NOMO-1 treated with dmso at 0.1 percent for 144 hours (cell line): ENCODE results near the gene NT5DC2.

Experiments
- DNase-seq: peaks from one replicate; lab custom pipeline; 2025; ENCODE audit not compliant: unreplicated experiment; lab: John Stamatoyannopoulos, UW

NT5DC2 gene

DNA sequence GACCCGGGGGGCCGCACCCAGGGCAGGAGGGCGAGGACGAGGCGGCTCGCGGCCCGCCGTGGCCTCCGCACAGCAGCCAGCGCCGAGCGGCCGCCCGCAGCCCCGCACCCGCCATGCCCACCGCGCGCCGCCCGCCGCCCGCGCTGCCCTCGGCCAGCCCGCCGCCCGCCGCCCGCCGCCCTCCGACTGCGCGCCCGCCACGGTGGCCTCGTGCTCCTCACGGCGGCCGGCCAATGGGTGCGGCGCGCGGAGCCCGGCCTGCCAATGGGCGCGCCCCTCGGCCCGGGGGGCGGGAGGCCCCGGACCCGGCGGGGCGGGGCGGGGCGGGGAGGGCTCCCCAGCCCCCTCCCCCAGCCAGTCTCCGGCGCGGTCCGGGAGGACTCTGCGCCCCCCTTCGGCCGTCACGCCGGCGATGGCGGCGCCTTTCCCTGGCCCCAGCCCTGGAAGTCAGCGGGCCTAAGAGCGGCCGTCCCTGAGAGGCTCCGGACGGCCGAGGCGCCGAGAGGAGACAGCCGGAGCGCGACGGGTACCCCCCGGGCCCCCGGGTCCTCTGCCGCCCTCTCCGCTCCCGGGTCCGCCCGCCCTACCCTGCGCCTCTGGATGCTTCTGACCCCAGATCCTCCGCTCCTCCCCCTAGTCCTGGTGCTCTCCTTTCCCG lies at the start of gene NT5DC2:
Gene NT5DC2, minus strand, starts transcription at position 235 of the 658 bp plus-strand sequence. Its CDS starts 120 bp downstream, at position 115.
- peak; percentile 63 for DNase-seq

DNA sequence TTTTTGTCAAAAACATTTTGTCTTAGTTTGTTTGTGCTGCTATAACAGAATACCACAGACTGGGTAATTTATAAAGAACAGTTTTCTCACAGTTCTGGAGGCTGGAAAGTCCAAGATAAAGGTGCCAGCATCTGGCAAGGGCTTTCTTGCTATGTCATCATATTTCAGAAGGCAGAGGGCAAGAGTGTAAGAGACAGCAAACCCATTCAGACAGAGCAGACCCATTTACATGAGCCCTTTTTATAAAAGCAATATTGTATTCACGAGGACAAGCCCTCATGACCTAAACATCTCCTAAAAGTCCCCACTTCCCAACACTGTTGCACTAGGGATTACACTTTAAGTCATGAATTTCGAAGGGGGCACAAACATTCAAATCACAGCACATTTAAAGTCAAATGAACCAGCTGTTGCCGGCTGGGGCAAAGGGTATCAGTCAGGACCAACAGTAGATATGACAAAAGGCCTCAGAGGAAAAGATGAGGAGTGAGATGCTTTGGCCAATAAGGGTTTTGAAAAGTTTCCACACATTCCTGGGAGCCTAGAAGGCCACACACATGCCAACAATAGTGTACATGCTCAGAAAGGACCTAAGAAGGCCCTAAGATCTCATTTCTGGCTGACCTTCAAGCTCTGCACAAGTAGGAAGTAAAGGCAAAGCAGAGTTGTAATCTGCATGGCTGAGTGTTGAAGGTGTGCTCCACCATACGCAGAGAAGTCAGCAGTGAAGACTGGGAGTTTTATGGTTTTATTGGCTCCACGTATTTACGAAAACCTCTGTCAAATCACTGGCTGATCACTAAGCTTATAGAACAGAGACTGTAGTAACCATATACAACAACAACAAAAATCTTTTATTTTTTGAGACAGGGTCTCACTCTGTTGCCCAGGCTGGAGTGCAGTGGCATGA lies 40.7 kb upstream of the NT5DC2 start:
- no peak for DNase-seq

GRCh38 chr3:52572221-52572620 lies 38.6 kb upstream of the NT5DC2 start:
- DNase-seq = no peak

GRCh38 chr3:52570076-52570475 lies 36.4 kb upstream of the NT5DC2 start:
- DNase-seq = no peak

GRCh38 chr3:52568069-52568468 lies 34.4 kb upstream of the NT5DC2 start:
- DNase-seq = no peak

- no peak for DNase-seq
Measured at GRCh38 chr3:52563984-52564383, 30.3 kb upstream of the NT5DC2 start.

DNA sequence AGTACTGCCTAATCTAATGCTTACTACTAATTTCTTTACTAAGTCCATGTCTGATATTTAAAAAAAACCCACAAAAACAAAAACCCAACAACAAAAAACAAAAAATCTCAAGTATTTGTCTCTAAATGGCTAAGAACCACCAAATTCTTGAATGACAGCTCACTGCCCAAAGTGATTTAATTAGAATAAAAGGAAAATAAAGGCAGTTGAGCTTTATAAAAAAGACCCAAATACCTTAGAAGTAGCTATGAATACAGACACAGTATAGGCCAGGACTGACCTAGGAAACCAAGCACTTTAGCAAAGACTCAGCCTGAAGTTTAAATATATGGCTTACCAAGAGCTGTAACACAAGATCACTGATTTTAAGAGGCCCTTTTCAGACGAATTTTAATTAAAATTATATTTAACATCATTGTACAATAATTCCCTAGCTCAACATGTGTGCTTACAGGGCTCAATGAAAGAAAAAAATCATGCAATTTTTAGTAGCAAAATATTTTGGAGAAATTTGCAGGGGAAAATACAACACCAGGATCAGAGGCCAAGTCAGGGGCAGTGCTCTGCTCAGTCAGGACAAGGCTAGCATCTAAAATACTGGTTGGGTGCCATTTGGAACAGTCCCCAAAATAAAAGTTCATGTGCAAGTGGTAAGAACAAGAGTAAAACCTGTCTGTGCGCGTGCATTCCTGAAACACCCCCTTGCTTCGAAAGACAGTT lies 27.5 kb upstream of the NT5DC2 start:
- DNase-seq = no peak

DNA sequence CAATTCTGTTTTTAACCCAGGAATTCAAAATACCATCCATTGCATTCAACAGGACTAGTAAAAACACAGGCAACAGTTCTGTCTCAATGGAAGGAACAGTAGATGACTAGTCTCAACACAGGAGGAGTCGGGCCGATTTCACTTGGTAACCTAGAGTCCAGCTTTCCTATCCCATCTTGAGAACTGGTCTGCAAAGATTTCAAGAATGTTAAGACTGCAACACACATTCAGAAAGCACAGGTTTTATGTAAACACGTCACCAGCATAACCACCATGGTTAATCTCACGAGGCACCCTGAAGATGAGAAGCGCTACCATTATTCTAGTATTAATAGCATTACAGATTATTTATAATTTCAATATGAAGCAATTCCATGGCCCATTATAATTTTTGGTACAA lies 24.8 kb upstream of the NT5DC2 start:
- DNase-seq = no peak

GRCh38 chr3:52557011-52557960 lies 23.6 kb upstream of the NT5DC2 start:
- DNase-seq = no peak

- no peak for DNase-seq
Measured at GRCh38 chr3:52555056-52555455, 21.4 kb upstream of the NT5DC2 start.

DNA sequence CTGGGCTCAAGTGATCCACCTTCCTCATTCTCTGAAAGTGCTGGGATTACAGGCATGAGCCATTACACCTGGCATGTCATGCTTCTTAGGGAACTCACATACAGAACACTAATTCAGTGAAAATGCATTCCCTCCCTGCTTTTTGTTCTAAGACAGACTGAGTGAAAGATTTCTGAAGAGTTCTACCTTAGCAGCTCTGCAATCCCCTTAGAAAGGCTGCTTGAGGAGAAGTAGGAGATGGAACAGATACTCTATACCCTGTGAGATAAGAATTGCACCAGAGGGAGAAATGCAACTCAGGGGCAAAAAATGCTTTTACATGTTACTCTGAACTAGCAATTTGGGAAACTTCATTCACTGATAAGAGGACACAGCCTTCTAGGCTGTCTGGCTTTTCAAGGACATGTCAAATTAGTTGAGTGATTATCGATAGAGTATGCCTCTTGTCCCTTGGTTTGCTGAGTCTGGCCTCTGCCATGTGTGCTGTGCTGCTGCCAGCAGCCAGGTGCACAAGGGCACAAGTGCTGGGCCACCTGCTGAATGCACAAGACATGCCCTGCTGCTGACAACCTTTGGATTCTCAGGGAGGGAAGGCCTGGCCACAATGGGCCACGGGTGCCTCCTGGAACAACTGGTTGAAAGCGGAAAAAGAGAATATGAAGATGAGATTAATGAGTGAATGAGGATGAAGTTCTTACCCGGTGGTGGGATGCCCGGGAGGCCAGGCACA lies 20.5 kb upstream of the NT5DC2 start:
- no peak for DNase-seq

DNA sequence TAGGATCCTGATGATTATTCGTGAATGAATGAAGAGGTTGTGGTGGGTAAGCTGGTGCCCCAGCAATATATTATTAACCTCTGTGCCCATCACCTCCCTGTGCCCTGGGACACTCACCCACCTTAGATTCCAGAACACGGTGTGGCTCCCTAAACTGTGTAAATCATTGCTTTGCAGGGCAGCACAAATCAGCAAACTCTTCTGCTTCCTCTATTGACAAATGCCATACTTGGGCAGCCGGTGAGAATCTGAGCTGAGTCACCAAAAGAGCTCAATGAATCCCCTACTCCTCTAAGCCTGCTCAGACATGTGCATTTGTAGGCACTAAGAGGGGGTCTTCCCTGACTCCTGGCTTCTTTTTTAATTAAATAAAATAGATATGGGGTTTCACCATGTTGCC lies 18.4 kb upstream of the NT5DC2 start:
- DNase-seq = no peak

- no peak for DNase-seq
Measured at GRCh38 chr3:52551118-52551517, 17.5 kb upstream of the NT5DC2 start.

DNA sequence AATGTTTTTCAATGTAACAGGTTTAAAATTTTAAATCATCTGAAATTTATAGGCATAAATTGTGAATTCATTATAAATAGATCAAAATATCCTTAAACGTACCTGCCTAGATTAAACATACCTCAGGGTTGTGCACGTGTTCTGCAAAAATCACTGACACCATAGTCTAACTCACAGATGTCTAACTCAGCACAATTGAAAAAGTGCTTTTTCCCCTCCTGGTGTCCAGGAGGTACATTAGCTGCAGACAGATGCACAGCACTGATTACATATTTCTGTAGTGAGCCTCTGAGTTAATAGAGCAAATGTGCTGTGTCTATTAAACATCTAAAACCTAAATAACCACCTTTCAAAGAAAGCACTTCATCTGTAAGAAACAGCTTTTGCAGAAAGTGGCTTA lies 13.5 kb upstream of the NT5DC2 start:
- DNase-seq = no peak

GRCh38 chr3:52546111-52546901 lies 12.6 kb upstream of the NT5DC2 start:
- no peak for DNase-seq

DNA sequence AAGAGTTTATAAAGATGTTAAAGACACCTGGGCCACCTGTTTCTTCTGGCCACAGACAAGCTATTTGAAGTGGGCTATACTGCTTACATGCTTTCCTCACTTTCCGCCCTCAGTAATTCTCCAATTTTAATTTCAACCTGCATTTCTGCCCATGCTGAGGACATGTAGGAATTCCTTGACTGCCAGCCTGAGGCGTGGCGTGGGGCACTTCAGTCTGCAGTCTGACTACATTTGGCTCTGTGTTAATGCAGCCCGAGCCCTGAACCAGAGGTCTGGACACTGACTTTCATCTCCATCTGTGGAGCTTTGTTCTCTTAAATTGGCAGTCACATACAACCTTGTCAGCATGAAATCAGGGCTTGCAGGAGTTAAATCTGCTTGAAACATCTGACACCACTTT lies 11.3 kb upstream of the NT5DC2 start:
- DNase-seq = no peak

- no peak for DNase-seq
Measured at GRCh38 chr3:52541050-52541449, 7.4 kb upstream of the NT5DC2 start.

DNA sequence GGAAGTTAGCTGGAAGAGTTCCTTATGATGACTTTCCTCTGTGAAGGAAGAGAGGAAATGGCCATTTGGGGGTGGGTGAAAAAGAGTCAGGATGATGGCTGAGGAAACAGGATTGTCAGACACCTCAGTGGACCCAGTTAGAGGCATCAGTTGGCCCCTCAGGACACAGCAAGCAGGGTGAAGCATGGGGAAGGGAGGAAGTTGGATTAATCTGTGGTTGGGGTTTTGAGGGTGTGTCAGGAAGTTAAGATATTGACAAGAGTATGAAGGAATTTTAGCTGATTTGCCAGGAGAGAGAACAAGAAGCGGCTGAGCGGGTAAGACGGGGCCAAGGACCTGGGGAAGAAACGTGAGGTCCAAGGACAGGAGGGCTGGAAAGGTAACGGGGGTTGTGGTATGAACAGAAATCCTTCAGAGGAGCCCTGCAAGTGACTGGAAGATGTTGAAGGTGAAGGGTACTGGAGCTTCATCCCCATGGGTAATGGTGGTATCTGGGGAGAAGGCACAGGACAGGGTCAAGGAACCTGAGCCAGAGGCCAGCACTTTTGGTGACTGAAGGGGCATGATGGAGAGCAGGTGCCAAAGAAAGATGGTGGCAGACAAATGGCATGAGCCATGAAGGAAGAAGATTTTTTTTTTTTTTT lies 5.5 kb upstream of the NT5DC2 start:
- DNase-seq = no peak
